Measurements from ENCODE around the gene GRAMD4. TPM values are rescaled to one million over a fixed set of nuclear protein-coding genes. Genes with fewer than 3 reads are reported as not detected.

The GRAMD4 gene
- total RNA-seq, 1 experiment from 2014 or later, result 25.3 TPM

GRCh38 chr22:46719921-46720320 is 99.7 kb downstream of the GRAMD4 start:
- no peaks in the 10 kb centered on the region for H3K79me2 ChIP-seq (ENCODE audit: low read length)
- ATAC-seq, result no peak
- no peak overlapping the region for H3K4me3 ChIP-seq (ENCODE audit: low read length)
- ChIA-PET POLR2A (ENCODE audit: unreplicated experiment) (no interaction called here), CTCF (no interaction called here)
- no peaks in the 10 kb centered on the region for H3K4me1 ChIP-seq (ENCODE audit: insufficient read depth, low read length)
- no peak for TF ChIP-seq CTCF (conservative IDR thresholded peaks at IDR 0.05; ENCODE audit: low read depth, low read length)
- no peak for TF ChIP-seq EZH2phosphoT487 (IDR thresholded peaks at IDR 0.05; ENCODE audit: borderline replicate concordance, low read length)
- TF ChIP-seq EZH2 (IDR thresholded peaks at IDR 0.05; ENCODE audit: low read length, unreplicated experiment), result no peak
- H3K36me3 ChIP-seq (ENCODE audit: low read depth, low read length), result no peaks in the 10 kb centered on the region
- H3K27me3 ChIP-seq (ENCODE audit: low read length), result no peaks in the 10 kb centered on the region
- no TSS peak for BruUV-seq (replicated peaks)
- no peaks in the 10 kb centered on the region for H3K9me3 ChIP-seq (ENCODE audit: low read length)
- H3F3A ChIP-seq (ENCODE audit: low read length, unreplicated experiment), result no peaks in the 10 kb centered on the region
- no peaks in the 10 kb centered on the region for H3K9me2 ChIP-seq (replicated peaks; ENCODE audit: low read length)
- no peak overlapping the region for H3K9ac ChIP-seq (ENCODE audit: low read length)
- no peaks in the 10 kb centered on the region for H4K20me1 ChIP-seq (ENCODE audit: low read length)
- H3K4me2 ChIP-seq (ENCODE audit: low read length), result no peak overlapping the region
- no peak overlapping the region for H2AFZ ChIP-seq (ENCODE audit: low read length)
- DNase-seq, result no peak
- intact Hi-C loops (cut with micrococcal nuclease), result no loop called here
- H3K27ac ChIP-seq (ENCODE audit: low read length), result no peak overlapping the region

GRCh38 chr22:46721501-46722085 is 101.4 kb downstream of the GRAMD4 start:
- BruUV-seq (replicated peaks), result no TSS peak
- no peak for ATAC-seq
- ChIA-PET CTCF (no interaction called here), POLR2A (ENCODE audit: unreplicated experiment) (no interaction called here)
- Histone ChIP-seq H3K27ac (ENCODE audit: low read length) (no peak overlapping the region), H3K4me3 (ENCODE audit: low read length) (no peak overlapping the region), H3K4me1 (ENCODE audit: insufficient read depth, low read length) (no peaks in the 10 kb centered on the region), H3K4me2 (ENCODE audit: low read length) (no peak overlapping the region), H3K9me2 (replicated peaks; ENCODE audit: low read length) (no peaks in the 10 kb centered on the region), H3K36me3 (ENCODE audit: low read depth, low read length) (no peaks in the 10 kb centered on the region), H2AFZ (ENCODE audit: low read length) (no peak overlapping the region), H3K79me2 (ENCODE audit: low read length) (no peaks in the 10 kb centered on the region), H3K27me3 (ENCODE audit: low read length) (no peaks in the 10 kb centered on the region), H3F3A (ENCODE audit: low read length, unreplicated experiment) (no peaks in the 10 kb centered on the region), H4K20me1 (ENCODE audit: low read length) (no peaks in the 10 kb centered on the region), H3K9me3 (ENCODE audit: low read length) (no peaks in the 10 kb centered on the region), H3K9ac (ENCODE audit: low read length) (no peak overlapping the region)
- intact Hi-C loops (cut with micrococcal nuclease), result no loop called here
- DNase-seq, result no peak
- TF ChIP-seq EZH2phosphoT487 (IDR thresholded peaks at IDR 0.05; ENCODE audit: borderline replicate concordance, low read length), result no peak
- no peak for TF ChIP-seq EZH2 (IDR thresholded peaks at IDR 0.05; ENCODE audit: low read length, unreplicated experiment)
- TF ChIP-seq CTCF (conservative IDR thresholded peaks at IDR 0.05; ENCODE audit: low read depth, low read length), result no peak

- H3F3A ChIP-seq (ENCODE audit: low read length, unreplicated experiment), result no peaks in the 10 kb centered on the region
Observed at GRCh38 chr22:46723882-46724281, 103.7 kb downstream of the GRAMD4 start.

More at GRCh38 chr22:46723882-46724281, 103.7 kb downstream of the GRAMD4 start:
- H3K4me2 ChIP-seq (ENCODE audit: low read length), result no peak overlapping the region
- DNase-seq, result no peak
- no peaks in the 10 kb centered on the region for H3K79me2 ChIP-seq (ENCODE audit: low read length)
- ChIA-PET POLR2A (ENCODE audit: unreplicated experiment) (no interaction called here), CTCF (no interaction called here)
- BruUV-seq (replicated peaks), result no TSS peak
- TF ChIP-seq CTCF (conservative IDR thresholded peaks at IDR 0.05; ENCODE audit: low read depth, low read length), result no peak
- TF ChIP-seq EZH2phosphoT487 (IDR thresholded peaks at IDR 0.05; ENCODE audit: borderline replicate concordance, low read length), result no peak
- no peak for TF ChIP-seq EZH2 (IDR thresholded peaks at IDR 0.05; ENCODE audit: low read length, unreplicated experiment)
- no peak overlapping the region for H3K27ac ChIP-seq (ENCODE audit: low read length)
- H4K20me1 ChIP-seq (ENCODE audit: low read length), result no peaks in the 10 kb centered on the region
- H3K4me3 ChIP-seq (ENCODE audit: low read length), result no peak overlapping the region
- no peaks in the 10 kb centered on the region for H3K27me3 ChIP-seq (ENCODE audit: low read length)
- no peak for ATAC-seq
- no peaks in the 10 kb centered on the region for H3K9me3 ChIP-seq (ENCODE audit: low read length)
- H3K9ac ChIP-seq (ENCODE audit: low read length), result no peak overlapping the region
- no peaks in the 10 kb centered on the region for H3K9me2 ChIP-seq (replicated peaks; ENCODE audit: low read length)
- no peaks in the 10 kb centered on the region for H3K36me3 ChIP-seq (ENCODE audit: low read depth, low read length)
- H3K4me1 ChIP-seq (ENCODE audit: insufficient read depth, low read length), result no peaks in the 10 kb centered on the region
- intact Hi-C loops (cut with micrococcal nuclease), result no loop called here
- H2AFZ ChIP-seq (ENCODE audit: low read length), result no peak overlapping the region
